Measurements from ENCODE around the gene TIGD3. TPM values are rescaled to one million over a fixed set of nuclear protein-coding genes. Genes with fewer than 3 reads are reported as not detected.

Gene TIGD3
- total and polyA plus RNA-seq, 2 of the 13 experiments (the other 11 are each of a cell fraction or from before 2014, with no cell fraction given), result 0.49 to 4.9 TPM

- TF ChIP-seq STAT6 (CRISPR knock-in tag; IDR thresholded peaks at IDR 0.05; ENCODE audit: borderline replicate concordance) (no peak), ZNF615 (CRISPR knock-in tag; IDR thresholded peaks at IDR 0.05; ENCODE audit: borderline replicate concordance) (peak; percentile 97), ZNF354B (CRISPR knock-in tag; IDR thresholded peaks at IDR 0.05) (no peak), MTERF4 (CRISPR knock-in tag; IDR thresholded peaks at IDR 0.05) (peak; percentile 34), ZNF792 (CRISPR knock-in tag; IDR thresholded peaks at IDR 0.05) (peak; percentile 79), SETDB1 (CRISPR knock-in tag; IDR thresholded peaks at IDR 0.05; ENCODE audit: borderline replicate concordance) (no peak), THRA (CRISPR knock-in tag; IDR thresholded peaks at IDR 0.05; ENCODE audit: borderline replicate concordance) (peak; percentile 83), ZBTB2 (CRISPR knock-in tag; IDR thresholded peaks at IDR 0.05; ENCODE audit: low read depth) (no peak), RFX5 (IDR thresholded peaks at IDR 0.05; ENCODE audit: low read depth, low read length) (no peak), TBL1XR1 (IDR thresholded peaks at IDR 0.05; ENCODE audit: borderline replicate concordance, low read length, partially characterized antibody) (no peak), ZNF879 (CRISPR knock-in tag; IDR thresholded peaks at IDR 0.05) (peak; percentile 81; the same call in 1 of the 2 replicates), MYNN (CRISPR knock-in tag; IDR thresholded peaks at IDR 0.05; ENCODE audit: low read depth) (no peak), FOSL1 (CRISPR knock-in tag; IDR thresholded peaks at IDR 0.05; ENCODE audit: borderline replicate concordance) (peak; percentile 82; the same call in 1 of the 2 replicates), TOPORS (CRISPR knock-in tag; IDR thresholded peaks at IDR 0.05) (no peak; the same call in 1 of the 2 replicates), CBFB (CRISPR knock-in tag; IDR thresholded peaks at IDR 0.05) (peak; percentile 84), MAX (IDR thresholded peaks at IDR 0.05) (peak; percentile 89), ZNF367 (CRISPR knock-in tag; IDR thresholded peaks at IDR 0.05; ENCODE audit: borderline replicate concordance) (no peak), TBP (CRISPR knock-in tag; IDR thresholded peaks at IDR 0.05) (no peak), SOX13 (IDR thresholded peaks at IDR 0.05) (peak; percentile 21; the same call in 1 of the 2 replicates), SOX13 (CRISPR knock-in tag; conservative IDR thresholded peaks at IDR 0.05 in 1 of 2, IDR thresholded peaks at IDR 0.05 in 1 of 2) (peak in 1 of 2 experiments; percentile 85; a peak in 2 of 4 replicates), RBAK (CRISPR knock-in tag; IDR thresholded peaks at IDR 0.05) (no peak), EHMT2 (IDR thresholded peaks at IDR 0.05; ENCODE audit: borderline replicate concordance, low read depth, low read length) (no peak), NFRKB (IDR thresholded peaks at IDR 0.05) (no peak), ARHGAP35 (CRISPR knock-in tag; IDR thresholded peaks at IDR 0.05; ENCODE audit: borderline replicate concordance) (peak; percentile 73; the same call in 1 of the 2 replicates)
These were observed 27.7 kb downstream of the TIGD3 start, which contains the start of gene SLC25A45 (continued) for GRCh38 chr11:65382033-65382803.
